ENCODE data around the gene RPL31. TPM values are rescaled to one million over a fixed set of nuclear protein-coding genes. Genes with fewer than 3 reads are reported as not detected.

Gene RPL31
- total RNA-seq, 1 experiment from 2014 or later: 1,158 TPM

- BruUV-seq (replicated peaks): no TSS peak
These were observed 8.8 kb upstream of the RPL31 start for GRCh38 chr2:100993294-100993693.

GRCh38 chr2:100995309-100996075 is 6.6 kb upstream of the RPL31 start:
- Mint-ChIP-seq H3K36me3 (ENCODE audit: insufficient read depth, unreplicated experiment) (peaks cover 52% of the 10 kb centered on the region), H3K4me1 (ENCODE audit: low read depth, unreplicated experiment) (no peaks in the 10 kb centered on the region), H3K9me3 (ENCODE audit: low read depth, unreplicated experiment) (no peaks in the 10 kb centered on the region), H3K27me3 (ENCODE audit: unreplicated experiment) (no peaks in the 10 kb centered on the region), H3K27ac (ENCODE audit: unreplicated experiment) (no peak overlapping the region), H3K4me3 (ENCODE audit: low read depth, unreplicated experiment) (no peak overlapping the region)
- CTCF ChIA-PET: no interaction called here
- BruUV-seq (replicated peaks): no TSS peak
- TF ChIP-seq, protein P1, sequence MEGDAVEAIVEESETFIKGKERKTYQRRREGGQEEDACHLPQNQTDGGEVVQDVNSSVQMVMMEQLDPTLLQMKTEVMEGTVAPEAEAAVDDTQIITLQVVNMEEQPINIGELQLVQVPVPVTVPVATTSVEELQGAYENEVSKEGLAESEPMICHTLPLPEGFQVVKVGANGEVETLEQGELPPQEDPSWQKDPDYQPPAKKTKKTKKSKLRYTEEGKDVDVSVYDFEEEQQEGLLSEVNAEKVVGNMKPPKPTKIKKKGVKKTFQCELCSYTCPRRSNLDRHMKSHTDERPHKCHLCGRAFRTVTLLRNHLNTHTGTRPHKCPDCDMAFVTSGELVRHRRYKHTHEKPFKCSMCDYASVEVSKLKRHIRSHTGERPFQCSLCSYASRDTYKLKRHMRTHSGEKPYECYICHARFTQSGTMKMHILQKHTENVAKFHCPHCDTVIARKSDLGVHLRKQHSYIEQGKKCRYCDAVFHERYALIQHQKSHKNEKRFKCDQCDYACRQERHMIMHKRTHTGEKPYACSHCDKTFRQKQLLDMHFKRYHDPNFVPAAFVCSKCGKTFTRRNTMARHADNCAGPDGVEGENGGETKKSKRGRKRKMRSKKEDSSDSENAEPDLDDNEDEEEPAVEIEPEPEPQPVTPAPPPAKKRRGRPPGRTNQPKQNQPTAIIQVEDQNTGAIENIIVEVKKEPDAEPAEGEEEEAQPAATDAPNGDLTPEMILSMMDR (IDR thresholded peaks at IDR 0.05; ENCODE audit: unreplicated experiment): no peak
- intact Hi-C loops (cut with micrococcal nuclease; ENCODE audit: unreplicated experiment): no loop called here
- no peak for DNase-seq

More at GRCh38 chr2:100993294-100993693, 8.8 kb upstream of the RPL31 start:
- intact Hi-C loops (cut with micrococcal nuclease; ENCODE audit: unreplicated experiment): no loop called here
- Mint-ChIP-seq H3K9me3 (ENCODE audit: low read depth, unreplicated experiment) (no peaks in the 10 kb centered on the region), H3K4me1 (ENCODE audit: low read depth, unreplicated experiment) (no peaks in the 10 kb centered on the region), H3K36me3 (ENCODE audit: insufficient read depth, unreplicated experiment) (peaks cover 70% of the 10 kb centered on the region), H3K27me3 (ENCODE audit: unreplicated experiment) (no peaks in the 10 kb centered on the region), H3K4me3 (ENCODE audit: low read depth, unreplicated experiment) (no peak overlapping the region), H3K27ac (ENCODE audit: unreplicated experiment) (no peak overlapping the region)
- CTCF ChIA-PET: interaction anchor here (0.5 to 0.7 kb wide), 2 partner anchors 14 to 89 kb away, joined by 3 to 4 read pairs; no protein-coding TSS in a partner anchor
- no peak for DNase-seq
- TF ChIP-seq, protein P1 (IDR thresholded peaks at IDR 0.05; ENCODE audit: unreplicated experiment): no peak

- Mint-ChIP-seq H3K4me3 (ENCODE audit: low read depth, unreplicated experiment) (no peak overlapping the region), H3K36me3 (ENCODE audit: insufficient read depth, unreplicated experiment) (peaks cover 52% of the 10 kb centered on the region), H3K9me3 (ENCODE audit: low read depth, unreplicated experiment) (no peaks in the 10 kb centered on the region), H3K27me3 (ENCODE audit: unreplicated experiment) (no peaks in the 10 kb centered on the region), H3K4me1 (ENCODE audit: low read depth, unreplicated experiment) (peaks cover 8% of the 10 kb centered on the region), H3K27ac (ENCODE audit: unreplicated experiment) (no peak overlapping the region)
- CTCF ChIA-PET: no interaction called here
- no TSS peak for BruUV-seq (replicated peaks)
- intact Hi-C loops (cut with micrococcal nuclease; ENCODE audit: unreplicated experiment): no loop called here
- DNase-seq: no peak
- TF ChIP-seq, protein P1 (IDR thresholded peaks at IDR 0.05; ENCODE audit: unreplicated experiment): no peak
These were observed 4.4 kb upstream of the RPL31 start for GRCh38 chr2:100997509-100998234.

- Mint-ChIP-seq H3K4me3 (ENCODE audit: low read depth, unreplicated experiment) (no peak overlapping the region), H3K27ac (ENCODE audit: unreplicated experiment) (no peak overlapping the region), H3K27me3 (ENCODE audit: unreplicated experiment) (no peaks in the 10 kb centered on the region), H3K9me3 (ENCODE audit: low read depth, unreplicated experiment) (no peaks in the 10 kb centered on the region), H3K4me1 (ENCODE audit: low read depth, unreplicated experiment) (peaks cover 8% of the 10 kb centered on the region), H3K36me3 (ENCODE audit: insufficient read depth, unreplicated experiment) (peaks cover 54% of the 10 kb centered on the region)
- BruUV-seq (replicated peaks): no TSS peak
- TF ChIP-seq, protein P1 (IDR thresholded peaks at IDR 0.05; ENCODE audit: unreplicated experiment): no peak
- CTCF ChIA-PET: no interaction called here
- intact Hi-C loops (cut with micrococcal nuclease; ENCODE audit: unreplicated experiment): no loop called here
- no peak for DNase-seq
These were observed 3.9 kb upstream of the RPL31 start for GRCh38 chr2:100998235-100998573.

All from Calu3 (cell line).